GM12801 (cell line): Measurements from ENCODE around the gene IVD.

Experiments
- CTCF ChIP-seq: IDR thresholded peaks from one replicate; pipeline ENCODE4 v1.5.1; 2011; ENCODE audit warnings: control low read depth; ENCODE audit not compliant: insufficient read length; ENCODE audit errors: extremely low read depth

The IVD gene

DNA sequence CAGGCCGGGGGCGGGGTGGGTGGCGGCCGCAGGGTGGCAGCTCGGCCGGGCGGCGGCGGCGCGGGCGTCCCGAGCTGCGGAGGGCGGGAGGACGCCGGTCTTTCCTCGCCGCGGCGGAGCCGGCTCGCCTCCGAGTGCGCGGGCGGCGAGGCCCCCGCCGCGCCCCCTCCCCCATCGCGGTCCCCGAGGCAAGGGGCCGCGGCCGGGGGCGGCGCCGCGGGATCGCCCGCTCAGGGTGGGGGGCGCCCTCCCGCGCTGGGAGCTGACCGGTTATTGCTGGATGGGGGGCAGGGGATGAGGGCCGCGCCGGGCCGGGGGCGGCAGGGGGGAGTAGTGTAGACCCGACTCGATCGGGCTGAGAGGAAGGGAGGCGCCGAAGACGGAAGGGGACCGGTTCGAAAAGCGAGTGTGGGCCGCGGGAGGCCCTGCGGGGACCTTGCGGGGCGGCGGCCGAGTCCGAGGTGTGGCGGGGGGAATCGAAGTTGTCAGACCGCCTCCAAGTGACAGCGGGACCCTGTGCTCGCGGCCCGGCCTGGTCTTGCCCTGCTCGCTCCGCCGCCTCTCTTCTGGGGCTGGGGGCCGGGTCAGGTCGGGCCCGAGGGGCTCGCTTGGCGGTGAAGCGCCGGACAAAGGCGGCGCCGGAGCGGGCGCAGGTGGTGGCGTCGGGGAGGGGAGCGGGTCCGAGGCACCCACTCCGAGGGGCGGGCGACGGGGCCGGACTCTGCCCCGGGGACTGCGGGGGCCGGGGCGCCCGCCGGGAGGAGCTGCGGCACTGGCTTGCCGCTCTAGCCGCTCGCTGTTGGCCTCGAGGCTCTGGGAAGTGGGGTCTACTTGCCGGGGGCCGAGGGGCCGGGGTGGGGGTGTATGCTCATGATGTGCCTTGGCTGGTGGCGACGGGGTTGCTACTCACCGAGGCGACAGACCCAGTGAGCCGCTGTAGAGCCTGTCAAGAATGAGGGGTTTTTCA lies 36.3 kb downstream of the IVD start:
- no peak for TF ChIP-seq CTCF

- no peak for TF ChIP-seq CTCF
Observed at GRCh38 chr15:40443255-40443654, 37.7 kb downstream of the IVD start.

GRCh38 chr15:40443846-40444245 lies 38.3 kb downstream of the IVD start:
- no peak for TF ChIP-seq CTCF

- no peak for TF ChIP-seq CTCF
Observed at GRCh38 chr15:40444736-40445135, 39.1 kb downstream of the IVD start.

- no peak for TF ChIP-seq CTCF
Observed at GRCh38 chr15:40445421-40445922, 39.9 kb downstream of the IVD start.

DNA sequence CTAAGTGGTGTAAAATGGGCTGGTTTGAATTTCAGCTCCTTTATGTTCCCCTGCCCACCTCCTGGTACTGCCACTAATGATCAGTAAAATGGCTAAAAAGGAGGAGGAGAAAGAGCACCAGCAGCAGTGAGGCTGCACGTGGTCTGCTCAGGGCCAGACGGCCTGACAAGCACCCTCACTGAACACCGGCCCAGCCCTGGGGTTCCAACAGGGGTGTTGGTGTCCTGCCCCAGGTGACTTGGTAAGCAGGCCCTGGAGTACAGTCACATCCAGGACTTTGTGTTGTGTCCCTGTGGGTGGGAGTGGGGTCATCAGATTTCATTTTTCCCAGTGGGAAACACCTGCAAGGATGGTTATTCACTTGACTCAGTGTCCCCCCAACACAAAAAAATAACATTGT lies 40.5 kb downstream of the IVD start:
- no peak for TF ChIP-seq CTCF

DNA sequence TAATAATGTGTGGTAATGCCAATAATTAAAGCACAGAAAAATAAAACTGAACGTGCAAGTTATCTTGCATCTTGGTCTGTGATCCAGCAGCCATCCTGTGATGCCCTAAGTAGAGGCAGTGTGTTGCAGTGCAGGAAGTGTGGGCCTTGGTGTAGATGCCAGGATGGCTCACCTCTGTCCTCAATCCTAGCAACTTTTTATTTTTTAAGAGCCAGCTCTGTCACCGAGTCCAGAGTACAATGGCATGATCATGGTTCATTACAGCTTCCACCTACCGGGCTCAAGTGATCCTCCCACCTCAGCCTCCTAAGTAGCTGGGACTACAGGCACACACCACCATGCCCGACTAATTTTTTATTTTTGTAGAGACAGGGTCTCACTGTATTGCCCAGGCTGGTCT lies 42.8 kb downstream of the IVD start:
- TF ChIP-seq CTCF = no peak
